Measurements from ENCODE around the gene BCL11A. TPM values are rescaled to one million over a fixed set of nuclear protein-coding genes. Genes with fewer than 3 reads are reported as not detected.

BCL11A gene
- total RNA-seq, 2 experiments from 2014 or later: 0.45 to 0.54 TPM

DNA sequence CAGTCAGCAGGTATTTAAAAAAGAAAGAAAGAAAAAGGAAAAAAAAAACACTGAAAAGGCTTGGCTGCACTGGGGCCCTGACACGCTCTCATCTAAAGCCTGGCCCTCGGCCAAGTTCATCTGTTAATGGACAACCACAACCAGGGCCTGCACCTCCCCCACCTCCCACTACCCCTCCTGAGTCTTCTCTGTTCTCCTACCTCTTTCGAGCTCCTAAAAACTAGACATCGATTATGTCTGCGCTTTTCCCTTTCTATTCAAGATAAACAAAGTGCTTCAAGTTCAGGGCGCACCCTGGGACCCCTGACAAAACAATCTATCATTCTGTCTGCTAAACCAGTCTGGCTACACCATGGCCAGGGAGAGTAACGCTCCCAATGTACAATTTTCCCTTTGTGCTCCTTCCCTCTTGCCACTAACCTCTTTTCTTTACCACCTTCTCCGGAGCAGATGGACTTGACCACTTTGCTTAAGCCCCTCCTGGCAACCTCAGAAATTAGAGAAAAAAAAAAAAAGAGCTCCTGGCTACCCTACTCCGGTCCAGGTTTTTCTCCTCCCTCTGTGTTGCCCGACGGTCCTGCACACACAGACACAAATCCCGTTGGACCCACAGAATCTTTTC, 22.7 kb downstream of the BCL11A start:
- intact Hi-C loops (cut with micrococcal nuclease): no loop called here
- Mint-ChIP-seq H3K9me3 (no peaks in the 10 kb centered on the region), H3K36me3 (ENCODE audit: low read depth) (no peaks in the 10 kb centered on the region), H3K4me1 (ENCODE audit: low read depth) (peaks cover 3% of the 10 kb centered on the region), H3K27me3 (peaks cover 26% of the 10 kb centered on the region), H3K4me3 (no peak overlapping the region), H3K27ac (no peak overlapping the region)
- TF ChIP-seq, protein P1, sequence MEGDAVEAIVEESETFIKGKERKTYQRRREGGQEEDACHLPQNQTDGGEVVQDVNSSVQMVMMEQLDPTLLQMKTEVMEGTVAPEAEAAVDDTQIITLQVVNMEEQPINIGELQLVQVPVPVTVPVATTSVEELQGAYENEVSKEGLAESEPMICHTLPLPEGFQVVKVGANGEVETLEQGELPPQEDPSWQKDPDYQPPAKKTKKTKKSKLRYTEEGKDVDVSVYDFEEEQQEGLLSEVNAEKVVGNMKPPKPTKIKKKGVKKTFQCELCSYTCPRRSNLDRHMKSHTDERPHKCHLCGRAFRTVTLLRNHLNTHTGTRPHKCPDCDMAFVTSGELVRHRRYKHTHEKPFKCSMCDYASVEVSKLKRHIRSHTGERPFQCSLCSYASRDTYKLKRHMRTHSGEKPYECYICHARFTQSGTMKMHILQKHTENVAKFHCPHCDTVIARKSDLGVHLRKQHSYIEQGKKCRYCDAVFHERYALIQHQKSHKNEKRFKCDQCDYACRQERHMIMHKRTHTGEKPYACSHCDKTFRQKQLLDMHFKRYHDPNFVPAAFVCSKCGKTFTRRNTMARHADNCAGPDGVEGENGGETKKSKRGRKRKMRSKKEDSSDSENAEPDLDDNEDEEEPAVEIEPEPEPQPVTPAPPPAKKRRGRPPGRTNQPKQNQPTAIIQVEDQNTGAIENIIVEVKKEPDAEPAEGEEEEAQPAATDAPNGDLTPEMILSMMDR (IDR thresholded peaks at IDR 0.05): no peak
- CTCF ChIA-PET: no interaction called here
- ATAC-seq (no peak), DNase-seq (no peak)
- POLR2A ChIA-PET: no interaction called here

DNA sequence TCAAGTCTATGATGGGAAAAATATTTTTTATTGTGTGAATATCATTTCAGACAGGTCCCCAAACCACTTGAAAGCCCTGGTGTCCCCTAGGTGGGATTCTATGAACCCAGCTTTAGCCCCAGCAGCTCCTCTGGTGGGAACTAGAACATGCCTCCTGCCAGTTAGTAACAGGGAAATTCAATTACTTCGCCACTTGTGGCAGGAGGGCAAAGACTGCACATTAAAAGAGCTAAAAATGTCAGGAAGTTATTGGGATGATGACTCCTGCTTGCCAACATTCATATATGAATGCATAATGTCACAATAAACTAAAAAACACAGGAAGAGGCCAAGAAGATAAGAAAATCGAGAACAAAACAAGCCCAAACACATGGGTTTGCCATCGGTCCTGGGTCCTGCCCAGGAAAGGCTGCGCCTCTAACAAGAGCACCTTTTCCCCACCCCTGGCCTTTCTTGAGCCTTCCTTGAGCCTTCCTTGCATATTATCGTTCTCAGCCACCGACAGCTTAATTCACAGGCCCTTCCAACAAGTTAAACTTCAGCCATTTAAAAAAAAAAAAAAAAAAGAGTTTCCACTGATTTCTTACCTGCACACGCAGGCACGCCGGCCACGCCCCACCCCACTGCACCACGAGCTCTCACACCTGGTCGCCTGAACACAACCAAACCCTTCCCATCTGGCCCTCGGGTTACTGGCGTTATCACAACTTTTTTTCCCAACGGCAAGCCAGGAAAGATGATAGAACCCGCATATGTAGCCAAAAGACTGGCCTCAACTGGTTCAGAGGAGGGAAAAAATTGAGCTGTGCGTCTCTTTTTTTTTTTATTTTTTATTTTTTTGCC, 23.4 kb downstream of the BCL11A start:
- intact Hi-C loops (cut with micrococcal nuclease): no loop called here
- Mint-ChIP-seq H3K4me1 (ENCODE audit: low read depth) (peaks cover 6% of the 10 kb centered on the region), H3K27ac (no peak overlapping the region), H3K4me3 (no peak overlapping the region), H3K27me3 (peaks cover 25% of the 10 kb centered on the region), H3K36me3 (ENCODE audit: low read depth) (no peaks in the 10 kb centered on the region), H3K9me3 (no peaks in the 10 kb centered on the region)
- ATAC-seq (no peak), DNase-seq (no peak)
- TF ChIP-seq, protein P1 (IDR thresholded peaks at IDR 0.05): no peak
- POLR2A ChIA-PET: no interaction called here
- CTCF ChIA-PET: interaction anchor here (1.0 kb wide), 1 partner anchor 21 kb away, joined by 3 read pairs; no protein-coding TSS in a partner anchor

DNA sequence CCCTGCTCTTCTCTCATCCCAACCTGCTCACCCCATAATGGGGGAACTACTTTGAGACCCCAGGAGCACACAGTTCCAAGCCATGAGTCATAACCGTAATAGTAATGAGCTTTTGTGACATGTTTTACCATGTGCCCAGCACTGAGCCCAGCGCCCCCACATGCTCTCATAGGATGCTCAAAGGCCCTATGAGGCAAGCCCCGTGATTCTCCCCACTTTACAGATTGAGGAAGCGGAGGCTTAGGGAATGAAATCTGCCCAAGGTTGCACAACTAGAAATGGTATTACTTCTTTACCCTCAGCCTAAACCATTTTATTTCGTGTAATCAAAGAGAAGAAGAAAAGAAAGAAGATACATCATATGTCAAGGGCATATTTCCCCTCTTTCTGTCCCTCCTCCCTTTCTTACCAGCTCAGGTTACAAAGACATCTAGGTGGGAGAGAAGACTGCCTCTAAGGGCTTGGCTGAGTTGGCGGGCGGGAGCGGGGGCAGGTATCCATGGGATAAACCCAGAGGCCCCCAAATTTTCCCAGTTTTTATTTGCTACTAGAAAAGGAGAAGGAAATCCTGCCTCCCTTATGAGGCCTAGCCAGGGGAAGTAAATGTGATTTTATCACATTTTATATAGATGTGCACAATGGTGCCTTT, 24.2 kb downstream of the BCL11A start:
- ATAC-seq (no peak), DNase-seq (no peak)
- Mint-ChIP-seq H3K36me3 (ENCODE audit: low read depth) (no peaks in the 10 kb centered on the region), H3K9me3 (no peaks in the 10 kb centered on the region), H3K27me3 (peaks cover 25% of the 10 kb centered on the region), H3K4me1 (ENCODE audit: low read depth) (peaks cover 6% of the 10 kb centered on the region), H3K27ac (no peak overlapping the region), H3K4me3 (no peak overlapping the region)
- CTCF ChIA-PET: interaction anchor here (0.9 to 1.0 kb wide), 2 partner anchors 13 to 22 kb away, joined by 3 read pairs; no protein-coding TSS in a partner anchor
- intact Hi-C loops (cut with micrococcal nuclease): no loop called here
- TF ChIP-seq, protein P1 (IDR thresholded peaks at IDR 0.05): no peak
- POLR2A ChIA-PET: no interaction called here

DNA sequence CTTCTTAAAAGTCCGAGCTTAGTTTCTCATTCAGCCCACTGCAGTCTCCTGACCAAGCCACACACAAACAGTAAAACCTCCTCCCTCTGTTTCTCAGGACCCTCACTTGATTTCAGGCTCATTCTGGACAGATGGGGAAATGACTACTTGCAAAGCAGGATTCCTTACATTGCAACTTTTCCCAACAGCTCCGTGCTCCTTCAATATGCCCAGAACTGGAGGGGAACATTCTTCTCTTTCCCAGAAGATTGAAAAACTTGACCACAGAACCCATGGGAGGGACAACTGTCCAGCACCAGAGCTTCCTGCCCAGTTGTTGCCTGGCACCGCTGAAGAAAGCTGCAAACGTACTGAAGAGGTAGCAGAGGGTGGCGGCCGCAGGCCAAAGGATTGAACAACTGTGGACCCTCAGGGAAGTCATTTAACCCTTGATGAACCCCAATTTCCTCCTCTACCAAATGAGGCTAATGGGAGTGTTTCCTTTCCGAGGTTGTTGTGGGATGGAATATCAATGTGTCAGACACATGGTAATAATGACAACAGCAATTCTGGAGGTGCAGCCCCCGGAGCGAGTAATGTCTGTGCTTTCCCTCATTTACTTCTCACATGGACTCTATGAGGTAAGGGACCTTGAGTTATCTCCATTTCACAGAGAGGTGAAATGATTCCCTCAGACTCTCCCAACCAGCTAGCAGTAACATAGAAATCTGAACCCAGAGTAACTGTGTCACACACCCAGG, 25.0 kb downstream of the BCL11A start:
- H3K27ac Mint-ChIP-seq: no peak overlapping the region
- no peaks in the 10 kb centered on the region for H3K9me3 Mint-ChIP-seq
- POLR2A ChIA-PET: no interaction called here
- ATAC-seq (no peak), DNase-seq (no peak)
- no peaks in the 10 kb centered on the region for H3K36me3 Mint-ChIP-seq (ENCODE audit: low read depth)
- TF ChIP-seq, protein P1 (IDR thresholded peaks at IDR 0.05): no peak
- CTCF ChIA-PET: interaction anchor here (0.9 kb wide), 1 partner anchor 12 kb away, joined by 3 read pairs; no protein-coding TSS in a partner anchor
- peaks cover 6% of the 10 kb centered on the region for H3K4me1 Mint-ChIP-seq (ENCODE audit: low read depth)
- peaks cover 25% of the 10 kb centered on the region for H3K27me3 Mint-ChIP-seq
- intact Hi-C loops (cut with micrococcal nuclease): no loop called here
- H3K4me3 Mint-ChIP-seq: no peak overlapping the region
